Lung (tissue), 12 donors: Measurements from ENCODE around the gene FAM13C. TPM values are rescaled to one million over a fixed set of nuclear protein-coding genes. Genes with fewer than 3 reads are reported as not detected.

Experiments used
- ATAC-seq: fragments of 200-7000 bp; cut with Tn5 transposase; one replicate; pipeline ENCODE4 v1.9.1; 2020; ENCODE audit warnings: moderate number of reproducible peaks; ENCODE audit not compliant: insufficient read depth, low FRiP score
- DNase-seq, 3 donors: peaks; one replicate each; pipeline ENCODE4 v3.0.0-alpha.2; 2013 to 2017
- H3K27ac ChIP-seq, 2 donors: one replicate each; pipeline ENCODE4 v1.5.1; 2013; ENCODE audit warnings: mild to moderate bottlenecking in 2 of 2, moderate library complexity in 2 of 2, control low read depth in 1 of 2, inconsistent platforms in 1 of 2, low read depth in 1 of 2, low read length in 1 of 2
- H3K27me3 ChIP-seq, 3 donors: one replicate each; pipeline ENCODE4 v1.5.1; 2013; ENCODE audit warnings: low read length in 2 of 3; ENCODE audit not compliant: control insufficient read depth in 3 of 3, insufficient read depth in 3 of 3
- H3K36me3 ChIP-seq, 4 donors: one replicate each; pipeline ENCODE4 v1.5.1; 2013; ENCODE audit warnings: low read length in 4 of 4, mild to moderate bottlenecking in 1 of 4, moderate library complexity in 1 of 4; ENCODE audit not compliant: control insufficient read depth in 4 of 4, insufficient read depth in 4 of 4
- H3K4me1 ChIP-seq, 5 donors: one replicate each; pipeline ENCODE4 v1.5.1; 2013; ENCODE audit warnings: low read length in 5 of 5, mild to moderate bottlenecking in 2 of 5, moderate library complexity in 1 of 5; ENCODE audit not compliant: control insufficient read depth in 5 of 5, insufficient read depth in 5 of 5
- H3K4me3 ChIP-seq: one replicate; pipeline ENCODE4 v1.5.1; 2013; ENCODE audit warnings: mild to moderate bottlenecking, control low read depth, moderate library complexity
- H3K9ac ChIP-seq, 2 donors: one replicate each; pipeline ENCODE4 v1.5.1; 2013; ENCODE audit warnings: low read length in 2 of 2, control low read depth in 1 of 2; ENCODE audit not compliant: insufficient read depth in 1 of 2
- H3K9me3 ChIP-seq, 4 donors: one replicate each; pipeline ENCODE4 v1.5.1; 2013; ENCODE audit warnings: low read length in 3 of 4, mild to moderate bottlenecking in 1 of 4, moderate library complexity in 1 of 4; ENCODE audit not compliant: control insufficient read depth in 4 of 4, insufficient read depth in 3 of 4
- CTCF ChIP-seq: IDR thresholded peaks from 2 replicates; pipeline ENCODE4 v1.5.1; 2012; ENCODE audit warnings: mild to moderate bottlenecking; ENCODE audit errors: control extremely low read depth, extremely low read depth
- WGBS, 2 donors: extraction: QIAGEN DNeasy Blood & Tissue Kit; methylation state at CpG; one replicate each; pipeline ENCODE4 v1.1.7; 2013; 5-methylcytosine and 5-hydroxymethylcytosine counted together
- polyA plus RNA-seq, 2 donors: library from polyadenylated mRNA; stranded (reverse); fragments of 200-250 nt; gene quantifications; one replicate each; pipeline ENCODE4 v1.2.1, GENCODE V29; 2013
- total RNA-seq, 2 donors: library from RNA; depleted of rRNA in 1 of 2; stranded (reverse); fragments of >200 nt in 1 of 2; gene quantifications; one replicate each; pipeline ENCODE4 v1.2.1, GENCODE V29; 2014 to 2021
- donor health status: control.
- donor health status: control.
- donor health status: Bipolar disorder and iron deficiency.
- donor health status: healthy.
- donor health status: DM: yes; HTN: yes; CAD: no.

Gene FAM13C
- total and polyA plus RNA-seq, 4 donors, result 1.2 to 59.0 (median 6.2) TPM

GRCh38 chr10:59300386-59300785, 62.0 kb downstream of the FAM13C start:
- no peak overlapping the region for H3K27ac ChIP-seq
- no peak for TF ChIP-seq CTCF
- WGBS, 2 donors, result 75 to 86% methylated on average over 1 of the region's 1 CpG
- H3K9ac ChIP-seq, result no peak overlapping the region
- peaks cover 0 to 36% (median 7%) of the 10 kb centered on the region in 5 donors for H3K4me1 ChIP-seq
- H3K27me3 ChIP-seq, result no peaks in the 10 kb centered on the region
- ATAC-seq, result no peak
- DNase-seq, result no peak
- H3K9me3 ChIP-seq, result no peaks in the 10 kb centered on the region
- no peak overlapping the region for H3K4me3 ChIP-seq
- H3K36me3 ChIP-seq, result peaks cover 0 to 2% (median 0%) of the 10 kb centered on the region in 4 donors

DNA sequence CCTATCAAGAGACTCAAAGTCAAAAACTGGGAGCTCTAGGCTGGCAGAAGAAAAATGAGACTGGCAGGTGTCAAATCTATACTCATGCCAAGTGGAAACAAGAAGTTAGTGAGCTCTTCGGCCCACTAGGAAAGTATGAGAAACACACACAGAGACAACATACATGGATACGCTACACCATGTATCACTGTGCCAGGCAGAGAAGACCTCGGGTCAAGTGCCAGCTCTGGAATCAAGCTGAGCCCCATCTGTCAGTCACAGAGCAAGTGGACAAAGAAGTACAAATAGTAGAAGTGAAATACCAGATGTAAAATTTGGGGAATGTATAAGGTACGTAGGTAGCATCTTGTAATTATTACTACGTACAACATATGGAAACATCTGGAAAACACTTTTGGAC, 62.4 kb downstream of the FAM13C start:
- Histone ChIP-seq H3K27ac (no peak overlapping the region), H3K9ac (no peak overlapping the region), H3K4me3 (no peak overlapping the region), H3K4me1 (peaks cover 0 to 36% (median 7%) of the 10 kb centered on the region in 5 donors), H3K36me3 (peaks cover 0 to 2% (median 0%) of the 10 kb centered on the region in 4 donors), H3K9me3 (no peaks in the 10 kb centered on the region), H3K27me3 (no peaks in the 10 kb centered on the region)
- no peak for DNase-seq
- WGBS, 2 donors, result 86 to 88% methylated on average over 5 of the region's 5 CpGs
- no peak for TF ChIP-seq CTCF
- ATAC-seq, result no peak

DNA sequence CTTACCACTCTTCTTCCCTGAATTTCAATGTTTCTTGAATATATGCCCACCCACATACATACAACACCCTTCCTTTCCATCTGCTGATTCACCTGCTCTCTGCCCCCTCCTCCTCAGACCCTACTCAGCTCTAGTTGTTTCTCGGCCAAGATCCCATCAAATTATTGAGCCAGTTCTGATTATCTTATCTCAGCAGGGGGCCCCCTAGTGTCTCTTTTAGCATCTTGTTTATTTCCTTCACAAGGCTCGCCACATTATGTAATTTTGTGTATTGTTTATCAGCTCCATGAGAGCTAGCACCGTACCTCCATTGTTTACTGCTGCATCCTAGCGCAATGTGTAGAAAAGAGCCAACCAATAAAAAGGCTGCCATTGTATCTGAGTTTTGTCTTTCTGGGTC, 71.9 kb downstream of the FAM13C start:
- Histone ChIP-seq H3K27ac (no peak overlapping the region), H3K9me3 (no peaks in the 10 kb centered on the region), H3K4me1 (peaks cover 0 to 4% (median 0%) of the 10 kb centered on the region in 5 donors), H3K36me3 (no peaks in the 10 kb centered on the region), H3K27me3 (no peaks in the 10 kb centered on the region), H3K4me3 (no peak overlapping the region), H3K9ac (no peak overlapping the region)
- no peak for TF ChIP-seq CTCF
- WGBS, 2 donors, result 77 to 82% methylated on average over 4 of the region's 4 CpGs
- no peak for DNase-seq
- no peak for ATAC-seq

GRCh38 chr10:59289853-59290252, 72.5 kb downstream of the FAM13C start:
- Histone ChIP-seq H3K9ac (no peak overlapping the region), H3K27ac (no peak overlapping the region), H3K36me3 (no peaks in the 10 kb centered on the region), H3K4me3 (no peak overlapping the region), H3K27me3 (no peaks in the 10 kb centered on the region), H3K4me1 (peaks cover 0 to 8% (median 0%) of the 10 kb centered on the region in 5 donors), H3K9me3 (no peaks in the 10 kb centered on the region)
- no peak for TF ChIP-seq CTCF
- ATAC-seq, result no peak
- no peak for DNase-seq
- WGBS, 2 donors, result 80 to 84% methylated on average over 3 of the region's 3 CpGs
